Right cardiac atrium (tissue), 5 donors: ENCODE measurements around the gene TXNL4A. TPM values are rescaled to one million over a fixed set of nuclear protein-coding genes. Genes with fewer than 3 reads are reported as not detected.

ENCODE experiments used
- polyA plus RNA-seq: library from polyadenylated mRNA; stranded (reverse); fragments of 200-250 nt; gene quantifications from one replicate; pipeline ENCODE4 v1.2.3, GENCODE V29; 2013
- total RNA-seq, 4 donors: library from RNA; stranded (reverse); fragmentation: NEBNext Ultra II Directional; extraction: Animal tissue kit (Norgen Biotek cat#: 25700); gene quantifications; one replicate each; pipeline ENCODE4 v1.2.1, GENCODE V29; 2021
- donor health status: healthy with polysubstance abuse.
- donor health status: DM: no; HTN: yes; CAD: no.
- donor health status: DM: no; HTN: no; CAD: no.
- donor health status: DM: no; HTN: yes; CAD: no; lungs with severe emphysema.
- donor health status: DM: yes; HTN: yes; CAD: no.

The TXNL4A gene
- total and polyA plus RNA-seq, 5 donors, result 69.7 to 104 (median 91.9) TPM

Other genes starting within 250 kb of the TXNL4A start
- under 1 TPM in 2 of 4 donors, not detected in 2; 0.15 to 0.37 TPM for gene KCNG2, start 190.6 kb downstream of the TXNL4A start, total RNA-seq
- not detected for gene KCNG2, start 190.6 kb downstream of the TXNL4A start, polyA plus RNA-seq
- 10 to 100 TPM; 24.7 to 40.0 (median 29.8) TPM for gene SLC66A2, start 36.9 kb downstream of the TXNL4A start, total RNA-seq
- gene SLC66A2, start 36.9 kb downstream of the TXNL4A start, polyA plus RNA-seq, result 27.0 TPM
- gene HSBP1L1, start 23.9 kb downstream of the TXNL4A start, total RNA-seq, result 10 to 100 TPM in 3 of 4 donors, 1 to 10 TPM in 1; 9.9 to 14.6 (median 11.1) TPM
- 18.8 TPM for gene HSBP1L1, start 23.9 kb downstream of the TXNL4A start, polyA plus RNA-seq
- 10 to 100 TPM; 10.3 to 15.2 (median 12.8) TPM for gene RBFA, start 45.9 kb upstream of the TXNL4A start, total RNA-seq
- gene RBFA, start 45.9 kb upstream of the TXNL4A start, polyA plus RNA-seq, result 13.6 TPM
- gene ADNP2, start 120.7 kb upstream of the TXNL4A start, total RNA-seq, result 10 to 100 TPM; 12.0 to 14.7 (median 12.9) TPM
- 4.1 TPM for gene ADNP2, start 120.7 kb upstream of the TXNL4A start, polyA plus RNA-seq